Measurements from ENCODE around the gene AOC3.
"Not testable (repeated sequence)": the region's sequence is repeated elsewhere in the genome, so short reads cannot be mapped to it uniquely, and the experiment has no call there.

The AOC3 gene

DNA sequence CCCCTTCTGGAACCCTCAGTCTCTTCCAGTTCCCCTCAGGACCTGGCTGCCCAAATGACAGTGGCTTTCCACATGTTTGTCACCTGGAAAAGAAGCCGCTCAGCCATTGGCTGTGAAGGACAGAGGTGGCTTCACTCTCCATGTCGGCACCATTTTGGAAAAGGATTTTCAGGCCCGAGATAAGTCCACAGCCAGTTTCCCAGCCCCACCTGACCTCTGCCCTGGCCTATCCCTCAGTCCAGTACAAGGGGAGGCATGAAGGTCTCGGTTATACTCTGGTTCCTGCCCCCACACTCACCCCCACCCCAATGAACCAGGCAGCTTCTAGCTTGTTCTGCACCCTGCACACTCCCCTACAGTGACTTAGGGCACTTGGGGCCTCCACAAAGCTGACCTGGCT is 15.2 kb downstream of the AOC3 start:
- no peak overlapping the region for H3K27ac ChIP-seq
- TF ChIP-seq, protein P1, sequence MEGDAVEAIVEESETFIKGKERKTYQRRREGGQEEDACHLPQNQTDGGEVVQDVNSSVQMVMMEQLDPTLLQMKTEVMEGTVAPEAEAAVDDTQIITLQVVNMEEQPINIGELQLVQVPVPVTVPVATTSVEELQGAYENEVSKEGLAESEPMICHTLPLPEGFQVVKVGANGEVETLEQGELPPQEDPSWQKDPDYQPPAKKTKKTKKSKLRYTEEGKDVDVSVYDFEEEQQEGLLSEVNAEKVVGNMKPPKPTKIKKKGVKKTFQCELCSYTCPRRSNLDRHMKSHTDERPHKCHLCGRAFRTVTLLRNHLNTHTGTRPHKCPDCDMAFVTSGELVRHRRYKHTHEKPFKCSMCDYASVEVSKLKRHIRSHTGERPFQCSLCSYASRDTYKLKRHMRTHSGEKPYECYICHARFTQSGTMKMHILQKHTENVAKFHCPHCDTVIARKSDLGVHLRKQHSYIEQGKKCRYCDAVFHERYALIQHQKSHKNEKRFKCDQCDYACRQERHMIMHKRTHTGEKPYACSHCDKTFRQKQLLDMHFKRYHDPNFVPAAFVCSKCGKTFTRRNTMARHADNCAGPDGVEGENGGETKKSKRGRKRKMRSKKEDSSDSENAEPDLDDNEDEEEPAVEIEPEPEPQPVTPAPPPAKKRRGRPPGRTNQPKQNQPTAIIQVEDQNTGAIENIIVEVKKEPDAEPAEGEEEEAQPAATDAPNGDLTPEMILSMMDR (conservative IDR thresholded peaks at IDR 0.05) = no peak
- TF ChIP-seq ZFX (IDR thresholded peaks at IDR 0.05) = no peak

DNA sequence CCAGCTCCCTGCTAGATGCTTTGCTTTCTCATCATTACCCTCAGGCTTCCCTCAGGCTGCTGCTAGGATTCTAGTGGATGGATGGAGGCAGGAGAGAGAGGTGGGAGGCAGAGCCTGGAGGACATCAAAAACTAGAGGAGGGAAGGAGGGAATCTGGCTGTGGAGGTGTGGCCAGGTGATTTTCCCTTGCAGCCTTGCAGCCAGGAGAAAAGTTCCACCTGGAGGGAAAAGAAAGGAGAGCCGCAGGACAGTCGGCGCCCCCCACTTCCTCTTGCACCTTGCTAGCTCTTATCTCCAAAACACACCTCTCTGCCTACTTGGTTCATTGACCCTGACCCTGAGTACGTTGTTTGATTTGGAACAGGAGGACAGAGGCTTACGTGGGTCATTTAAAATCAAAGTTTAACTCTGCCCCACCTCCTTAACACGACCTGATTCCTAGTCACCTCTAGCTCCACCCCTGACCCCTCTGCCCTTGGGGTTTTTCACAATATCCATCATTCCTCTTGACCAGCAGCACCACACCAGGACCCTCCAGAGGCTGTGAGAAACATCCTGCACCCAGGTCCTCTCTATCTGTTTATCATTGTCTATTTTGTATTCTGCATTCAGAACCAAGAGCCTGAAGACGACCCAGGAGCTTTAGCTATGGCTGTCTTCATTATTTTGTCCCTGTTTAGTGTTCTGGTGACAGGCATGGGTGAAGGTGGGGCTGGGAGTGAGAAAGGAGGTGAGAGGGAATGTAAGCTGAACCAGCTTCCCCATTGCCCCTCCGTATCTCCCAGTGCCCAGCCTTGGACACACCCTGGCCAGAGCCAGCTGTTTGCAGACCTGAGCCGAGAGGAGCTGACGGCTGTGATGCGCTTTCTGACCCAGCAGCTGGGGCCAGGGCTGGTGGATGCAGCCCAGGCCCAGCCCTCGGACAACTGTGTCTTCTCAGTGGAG is 15.9 kb downstream of the AOC3 start:
- H3K27ac ChIP-seq = no peak overlapping the region
- TF ChIP-seq, protein P1 (conservative IDR thresholded peaks at IDR 0.05) = no peak
- no peak for TF ChIP-seq ZFX (IDR thresholded peaks at IDR 0.05)

DNA sequence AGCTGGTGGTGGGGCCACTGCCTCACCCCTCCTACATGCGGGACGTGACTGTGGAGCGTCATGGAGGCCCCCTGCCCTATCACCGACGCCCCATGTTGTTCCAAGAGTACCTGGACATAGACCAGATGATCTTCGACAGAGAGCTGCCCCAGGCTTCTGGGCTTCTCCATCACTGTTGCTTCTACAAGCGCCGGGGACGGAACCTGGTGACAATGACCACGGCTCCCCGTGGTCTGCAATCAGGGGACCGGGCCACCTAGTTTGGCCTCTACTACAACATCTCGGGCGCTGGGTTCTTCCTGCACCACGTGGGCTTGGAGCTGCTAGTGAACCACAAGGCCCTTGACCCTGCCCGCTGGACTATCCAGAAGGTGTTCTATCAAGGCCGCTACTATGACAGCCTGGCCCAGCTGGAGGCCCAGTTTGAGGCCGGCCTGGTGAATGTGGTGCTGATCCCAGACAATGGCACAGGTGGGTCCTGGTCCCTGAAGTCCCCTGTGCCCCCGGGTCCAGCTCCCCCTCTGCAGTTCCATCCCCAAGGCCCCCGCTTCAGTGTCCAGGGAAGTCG is 16.8 kb downstream of the AOC3 start:
- not testable (repeated sequence) for H3K27ac ChIP-seq

DNA sequence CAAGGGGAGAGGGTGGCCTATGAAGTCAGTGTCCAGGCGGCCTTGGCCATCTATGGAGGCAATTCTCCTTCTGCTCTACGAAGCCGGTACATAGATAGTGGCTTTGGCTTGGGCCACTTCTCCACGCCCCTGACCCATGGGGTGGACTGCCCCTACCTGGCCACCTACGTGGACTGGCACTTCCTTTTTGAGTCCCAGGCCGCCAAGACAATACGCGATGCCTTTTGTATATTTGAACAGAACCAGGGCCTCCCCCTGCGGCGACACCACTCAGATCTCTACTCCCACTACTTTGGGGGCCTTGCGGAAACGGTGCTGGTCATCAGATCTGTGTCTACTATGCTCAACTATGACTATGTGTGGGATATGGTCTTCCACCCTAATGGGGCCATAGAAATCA is 17.3 kb downstream of the AOC3 start:
- TF ChIP-seq, protein P1 (conservative IDR thresholded peaks at IDR 0.05) = no peak
- no peak for TF ChIP-seq ZFX (IDR thresholded peaks at IDR 0.05)
- no peak overlapping the region for H3K27ac ChIP-seq

DNA sequence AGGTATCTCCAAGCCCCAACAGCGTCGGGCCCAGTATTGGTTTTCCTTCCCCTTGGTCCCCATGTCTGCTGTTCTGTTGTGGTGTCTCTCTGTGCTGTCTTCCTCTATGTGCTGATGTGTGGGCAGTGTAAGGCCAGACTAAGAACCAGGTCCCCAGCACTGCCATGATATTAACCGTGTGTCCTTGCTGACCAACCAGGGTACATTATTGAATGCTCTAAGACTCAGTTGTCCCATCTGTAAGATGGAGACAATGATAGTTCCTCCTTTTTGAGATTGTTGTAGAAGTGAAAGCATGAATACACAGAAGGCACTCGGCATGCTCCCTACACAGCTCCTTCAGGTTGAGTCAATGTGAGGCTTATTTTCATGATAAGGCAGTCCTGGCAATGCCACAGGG is 20.6 kb downstream of the AOC3 start:
- no peak overlapping the region for H3K27ac ChIP-seq
- TF ChIP-seq ZFX (IDR thresholded peaks at IDR 0.05) = no peak
- TF ChIP-seq, protein P1 (conservative IDR thresholded peaks at IDR 0.05) = no peak

DNA sequence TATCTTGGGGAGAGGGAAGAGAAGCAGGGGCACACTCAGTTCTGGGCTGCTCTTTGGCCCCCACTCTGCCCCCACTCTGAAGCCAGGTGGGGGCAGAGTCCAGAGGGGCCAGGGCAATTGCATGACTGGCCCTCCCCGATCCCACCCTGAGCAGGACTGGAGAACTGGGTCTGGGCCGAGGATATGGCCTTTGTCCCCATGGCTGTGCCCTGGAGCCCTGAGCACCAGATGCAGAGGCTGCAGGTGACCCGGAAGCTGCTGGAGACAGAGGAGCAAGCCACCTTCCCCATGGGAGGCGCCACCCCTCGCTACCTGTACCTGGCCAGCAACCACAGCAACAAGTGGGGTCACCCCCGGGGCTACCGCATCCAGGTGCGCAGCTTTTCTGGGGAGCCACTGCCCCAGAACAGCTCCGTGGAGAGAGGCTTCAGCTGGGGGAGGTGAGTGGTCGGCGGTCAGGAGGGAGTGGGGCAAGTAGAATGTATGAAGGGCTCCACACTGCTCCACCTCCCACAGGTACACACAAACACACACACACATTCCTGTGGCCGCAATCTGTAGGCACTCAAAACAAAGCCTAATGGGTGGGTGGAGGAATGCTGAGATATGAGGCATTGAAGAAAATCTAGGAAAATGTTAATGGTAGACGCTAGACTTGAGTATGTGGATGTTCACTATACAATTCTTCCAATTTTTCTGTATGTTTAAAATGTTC is 21.4 kb downstream of the AOC3 start:
- H3K27ac ChIP-seq = no peak overlapping the region
- TF ChIP-seq, protein P1 (conservative IDR thresholded peaks at IDR 0.05) = no peak
- TF ChIP-seq ZFX (IDR thresholded peaks at IDR 0.05) = no peak

DNA sequence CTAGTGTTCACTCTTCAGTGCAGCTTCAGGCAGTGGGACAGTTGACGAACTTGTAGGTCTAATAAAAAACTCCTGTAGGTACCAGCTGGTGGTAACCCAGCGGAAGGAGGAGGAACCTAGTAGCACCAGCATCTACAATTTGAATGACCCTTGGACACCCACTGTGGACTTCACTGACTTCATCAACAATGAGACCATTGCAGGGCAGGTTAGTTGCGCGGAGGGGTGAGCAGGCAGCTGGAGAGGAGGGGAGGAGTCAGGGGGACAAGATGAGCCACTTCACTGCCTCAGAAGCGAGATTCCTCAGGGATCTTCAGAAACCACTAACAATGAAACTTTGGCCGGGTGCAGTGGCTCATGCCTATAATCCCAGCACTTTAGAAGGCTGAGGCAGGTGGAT is 22.3 kb downstream of the AOC3 start:
- no peak overlapping the region for H3K27ac ChIP-seq
- TF ChIP-seq ZFX (IDR thresholded peaks at IDR 0.05) = no peak
- TF ChIP-seq, protein P1 (conservative IDR thresholded peaks at IDR 0.05) = no peak

DNA sequence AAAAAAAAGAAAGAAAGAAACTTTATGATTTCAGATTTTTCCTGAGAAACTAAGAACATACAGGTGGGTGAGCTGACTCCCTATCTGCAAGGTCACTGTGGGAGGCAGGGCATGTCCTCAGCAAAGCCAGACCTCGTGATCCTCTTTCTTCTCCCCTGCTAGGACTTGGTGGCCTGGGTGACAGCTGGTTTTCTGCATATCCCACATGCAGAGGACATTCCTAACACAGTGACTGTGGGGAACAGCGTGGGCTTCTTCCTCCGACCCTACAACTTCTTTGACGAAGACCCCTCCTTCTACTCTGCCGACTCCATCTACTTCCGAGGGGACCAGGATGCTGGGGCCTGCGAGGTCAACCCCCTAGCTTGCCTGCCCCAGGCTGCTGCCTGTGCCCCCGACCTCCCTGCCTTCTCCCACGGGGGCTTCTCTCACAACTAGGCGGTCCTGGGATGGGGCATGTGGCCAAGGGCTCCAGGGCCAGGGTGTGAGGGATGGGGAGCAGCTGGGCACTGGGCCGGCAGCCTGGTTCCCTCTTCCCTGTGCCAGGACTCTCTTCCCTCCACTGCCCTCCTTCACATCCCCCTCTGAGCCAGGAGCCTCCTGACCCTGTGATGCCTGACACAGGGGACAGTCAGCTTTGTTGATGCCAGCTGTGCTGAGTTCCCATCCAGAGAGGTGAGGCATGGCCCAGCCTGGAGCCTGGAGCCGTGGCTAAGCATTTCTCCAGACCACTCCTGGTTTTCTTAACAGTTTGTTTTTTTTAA is 23.1 kb downstream of the AOC3 start:
- H3K27ac ChIP-seq = not testable (repeated sequence)

Data from C4-2B (cell line).